GM18868 (cell line): Measurements from ENCODE around the gene SLC22A7.

Experiments
- ATAC-seq: cut with Tn5 transposase; IDR thresholded peaks from one replicate; pipeline ENCODE4 v1.9.1; 2021; ENCODE audit warnings: mild to moderate bottlenecking, moderate library complexity; ENCODE audit not compliant: unreplicated experiment

The SLC22A7 gene

DNA sequence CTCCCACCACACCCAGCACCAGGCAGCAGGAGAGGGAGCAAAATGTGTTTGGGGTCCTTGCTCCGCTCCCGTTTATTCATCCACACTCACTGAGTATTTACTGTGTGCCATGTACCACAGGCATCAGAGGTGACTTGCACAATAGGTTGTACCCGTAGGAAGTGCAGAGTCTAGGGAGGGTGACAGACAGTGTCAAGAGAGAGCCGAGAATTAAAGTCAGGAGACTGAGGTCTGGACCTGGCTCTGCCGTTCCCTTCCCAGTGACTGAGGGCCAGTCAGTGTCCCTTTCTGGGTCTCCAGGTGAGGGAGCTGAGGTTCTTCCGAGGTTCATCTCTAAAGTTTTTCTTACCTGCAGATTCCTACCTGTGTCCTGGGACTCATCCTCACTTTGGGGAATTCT is 32.5 kb upstream of the SLC22A7 start:
- ATAC-seq, result no peak

DNA sequence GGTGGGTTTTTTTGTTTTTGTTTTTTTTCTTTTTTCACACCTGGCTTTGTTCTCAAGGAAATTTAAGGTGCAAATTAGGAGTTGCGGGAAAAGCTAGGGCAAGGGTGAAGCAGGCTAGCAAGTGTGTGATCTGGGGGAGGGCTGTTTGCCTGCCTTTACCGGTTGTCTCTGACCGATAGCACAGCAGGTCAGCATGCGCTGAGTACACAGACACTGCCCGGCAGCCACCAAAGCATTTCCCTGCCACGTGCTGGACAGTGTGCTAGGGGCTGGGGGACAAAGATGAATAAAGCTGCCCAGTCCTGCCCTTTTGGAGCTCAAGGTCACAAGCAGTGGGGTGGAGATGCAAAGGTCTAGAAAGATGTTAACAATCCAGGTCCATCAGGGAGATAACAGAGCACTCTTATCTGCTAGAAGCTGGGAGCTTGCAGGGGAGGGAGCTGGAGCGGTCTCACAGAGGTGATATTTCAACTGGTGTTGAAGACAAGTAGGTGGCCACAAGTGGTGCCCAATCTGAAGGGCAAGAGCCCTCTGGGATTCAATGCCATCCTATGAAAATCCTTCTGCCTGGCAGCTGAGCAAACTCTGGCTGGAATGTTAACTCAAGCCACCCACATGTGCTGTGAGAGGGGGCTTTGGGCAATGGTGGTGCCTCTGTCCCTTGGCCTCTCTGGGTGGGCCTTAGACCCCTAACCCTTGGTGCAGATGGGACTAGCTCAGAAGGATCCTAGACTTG is 30.3 kb upstream of the SLC22A7 start:
- no peak for ATAC-seq

DNA sequence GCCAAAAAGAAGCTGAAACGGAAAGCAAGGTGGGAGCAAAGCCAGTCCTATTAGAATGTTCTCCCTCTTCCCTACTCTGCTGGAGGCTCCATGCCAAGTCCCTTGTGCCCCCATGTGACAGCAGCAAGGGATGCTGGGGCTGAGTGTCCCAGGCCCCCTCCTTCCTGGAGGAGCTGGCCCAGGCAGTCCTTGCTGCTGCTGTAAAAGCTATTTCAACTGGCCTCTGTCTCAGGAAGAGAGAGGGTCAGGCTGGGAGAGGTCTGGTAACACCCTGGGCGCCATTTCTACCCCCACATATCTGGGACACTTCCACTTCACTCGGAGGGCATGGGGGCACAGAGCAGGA is 29.7 kb upstream of the SLC22A7 start:
- ATAC-seq, result no peak

GRCh38 chr6:43268782-43269272 is 29.2 kb upstream of the SLC22A7 start:
- no peak for ATAC-seq

GRCh38 chr6:43269273-43270007 is 28.6 kb upstream of the SLC22A7 start:
- no peak for ATAC-seq

DNA sequence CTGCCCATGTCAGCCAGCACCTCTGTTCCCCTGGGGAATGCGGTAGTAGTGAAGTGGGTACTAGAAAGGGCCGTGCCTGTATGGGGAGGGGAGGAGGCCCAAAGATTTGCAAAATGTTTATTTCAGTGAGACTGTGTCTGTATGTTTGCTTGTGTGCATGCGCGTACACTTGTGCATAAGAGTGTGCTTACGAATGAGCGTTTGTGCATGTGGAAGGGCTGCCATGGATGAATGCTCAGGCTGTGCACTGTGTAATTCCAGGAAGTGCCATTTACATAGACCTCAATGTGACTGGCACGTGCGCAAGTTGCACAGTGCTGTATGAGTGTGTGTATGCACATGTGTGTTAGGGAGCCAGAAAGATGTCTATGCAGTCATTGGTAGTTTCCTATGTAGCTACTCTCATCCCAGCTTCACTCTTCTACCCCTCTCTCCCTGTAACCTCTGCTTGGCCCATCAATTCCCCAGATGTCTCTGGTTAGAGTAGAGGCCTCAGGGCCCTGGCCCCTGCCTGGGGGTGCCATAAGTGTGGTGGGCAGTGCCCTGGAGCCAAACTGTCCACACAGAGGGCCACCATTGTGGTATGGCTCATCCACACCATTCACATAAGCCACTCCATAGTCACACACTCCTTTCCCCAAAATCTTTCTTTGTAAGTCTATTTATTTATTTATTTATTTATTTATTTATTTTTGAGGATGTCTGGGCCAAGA is 26.8 kb upstream of the SLC22A7 start:
- no peak for ATAC-seq

GRCh38 chr6:43271944-43272343 is 26.1 kb upstream of the SLC22A7 start:
- no peak for ATAC-seq

DNA sequence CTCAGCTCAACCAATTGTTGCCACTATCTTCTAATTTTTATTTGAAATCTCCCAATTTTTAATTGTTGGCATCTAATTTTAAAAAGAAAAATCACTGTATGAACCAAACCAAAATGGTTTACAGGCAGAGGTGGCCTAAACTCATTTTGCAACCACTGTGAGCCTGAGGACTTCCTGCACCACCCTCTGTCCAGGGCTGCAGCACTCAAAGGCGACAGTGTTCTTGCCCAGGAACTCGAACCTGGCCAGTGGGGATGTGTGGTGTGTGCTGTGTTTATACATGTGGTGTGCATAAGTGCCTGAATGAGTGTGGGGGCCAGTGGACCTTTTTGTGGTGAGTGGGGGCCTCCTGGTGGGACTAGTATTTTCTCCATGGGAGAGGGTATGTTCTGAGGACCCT is 24.4 kb upstream of the SLC22A7 start:
- ATAC-seq, result no peak

DNA sequence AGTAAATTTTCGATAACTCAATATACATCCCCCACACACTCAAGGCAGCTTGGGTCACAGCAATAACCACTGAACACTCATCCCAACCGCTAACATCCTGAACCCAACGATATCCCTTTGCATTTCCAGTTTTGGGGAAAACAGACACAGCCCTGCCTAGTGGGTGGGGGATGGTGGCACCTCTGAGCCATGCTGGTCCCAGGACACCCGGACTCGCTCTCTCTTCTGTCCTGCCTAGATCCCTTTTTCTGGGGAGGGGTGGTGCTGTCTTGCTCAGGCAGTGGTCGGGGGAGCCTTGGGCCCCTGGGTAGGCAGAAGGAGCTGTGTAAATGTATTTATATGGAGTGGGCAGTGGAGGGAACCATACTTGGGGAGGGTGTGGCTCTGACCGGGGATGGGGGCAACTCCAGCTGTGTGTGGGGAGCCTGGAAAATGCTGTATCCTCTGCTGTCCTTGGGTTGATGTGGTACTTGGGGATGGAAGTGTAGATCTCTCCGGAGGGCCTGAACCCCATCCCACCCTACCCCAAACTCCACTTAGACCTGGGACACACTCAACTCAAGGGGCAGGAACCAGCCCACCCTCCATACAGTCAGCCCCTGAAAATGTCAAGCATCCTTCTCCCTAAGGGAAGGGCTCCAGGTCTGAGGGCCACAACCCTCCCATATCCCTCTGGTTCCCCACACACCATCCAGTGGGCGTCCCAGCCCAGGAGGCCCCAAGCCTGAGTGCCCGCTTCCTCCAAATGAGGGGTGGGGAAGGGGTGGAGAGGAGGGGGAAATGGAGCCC is 23.7 kb upstream of the SLC22A7 start:
- ATAC-seq, result no peak

DNA sequence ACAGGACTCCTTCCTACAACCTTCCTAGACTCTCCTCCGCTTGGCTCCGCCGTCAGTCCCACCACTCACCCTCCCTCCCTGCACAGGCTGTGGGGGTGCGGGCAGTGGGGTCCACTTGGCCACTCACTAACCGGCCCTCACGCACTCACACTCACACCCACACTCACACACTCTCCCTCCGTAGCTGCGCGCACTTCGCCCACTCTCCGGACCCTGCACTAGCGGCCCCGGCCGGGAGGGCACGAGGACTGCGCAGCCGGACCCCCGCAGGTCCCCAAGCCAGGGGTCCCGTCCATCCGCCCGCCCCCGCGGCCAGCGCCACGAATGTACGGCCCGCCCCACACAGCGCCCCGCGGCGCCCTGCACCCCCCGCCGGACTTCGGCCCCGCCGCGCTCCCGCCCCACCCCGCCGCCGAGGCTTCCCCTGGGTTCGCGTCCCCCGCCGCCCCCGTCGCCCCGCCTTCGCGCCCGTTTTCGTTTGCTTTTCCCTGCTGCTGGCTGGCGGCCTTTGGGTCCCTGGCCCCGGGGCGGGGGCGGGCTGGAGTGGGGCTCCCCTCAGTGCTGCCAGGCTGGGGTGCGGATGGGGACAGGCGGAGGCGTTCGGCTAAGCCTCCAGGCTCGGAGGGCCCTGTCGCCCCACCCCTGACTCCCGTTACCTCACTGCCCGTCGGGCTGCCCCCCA is 23.0 kb upstream of the SLC22A7 start:
- no peak for ATAC-seq

GRCh38 chr6:43275801-43276576 is 22.1 kb upstream of the SLC22A7 start:
- ATAC-seq, result no peak

DNA sequence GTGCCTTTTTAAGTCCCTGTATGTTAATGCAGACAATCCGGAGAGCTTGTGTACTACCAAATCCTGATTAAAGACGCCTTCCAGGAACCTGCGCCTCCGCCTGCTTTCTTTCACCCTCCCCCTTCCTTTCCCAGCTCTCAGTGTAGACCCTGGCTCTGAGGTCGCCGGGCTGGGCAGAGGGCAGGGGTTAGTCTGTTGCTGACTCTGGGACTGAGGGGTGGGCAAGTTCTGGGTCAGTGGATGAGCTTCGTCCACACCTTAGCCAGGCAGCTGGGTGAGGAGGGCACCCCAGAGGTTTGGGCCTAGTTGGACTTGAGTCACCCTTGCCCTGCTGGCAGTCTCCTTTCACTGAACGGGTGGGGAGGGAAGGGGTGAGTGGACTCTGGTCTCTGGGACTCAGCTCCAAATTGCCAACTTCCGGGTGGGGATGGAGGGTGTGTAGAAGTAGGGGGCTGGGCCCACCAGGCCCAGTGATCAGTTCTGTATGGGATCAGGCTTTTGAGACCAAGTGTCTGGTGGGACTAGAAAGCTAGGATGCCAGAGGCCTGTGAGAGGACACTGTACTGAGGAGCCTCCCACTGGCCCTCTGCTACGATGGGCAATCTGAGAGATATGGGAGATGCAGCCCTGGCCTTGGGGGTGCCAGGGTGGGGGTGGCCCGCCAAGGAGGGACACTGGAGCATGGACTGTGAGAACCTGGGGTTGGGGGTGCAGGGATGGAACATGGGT is 21.3 kb upstream of the SLC22A7 start:
- ATAC-seq, result no peak

GRCh38 chr6:43277306-43277642 is 20.8 kb upstream of the SLC22A7 start:
- ATAC-seq, result no peak

DNA sequence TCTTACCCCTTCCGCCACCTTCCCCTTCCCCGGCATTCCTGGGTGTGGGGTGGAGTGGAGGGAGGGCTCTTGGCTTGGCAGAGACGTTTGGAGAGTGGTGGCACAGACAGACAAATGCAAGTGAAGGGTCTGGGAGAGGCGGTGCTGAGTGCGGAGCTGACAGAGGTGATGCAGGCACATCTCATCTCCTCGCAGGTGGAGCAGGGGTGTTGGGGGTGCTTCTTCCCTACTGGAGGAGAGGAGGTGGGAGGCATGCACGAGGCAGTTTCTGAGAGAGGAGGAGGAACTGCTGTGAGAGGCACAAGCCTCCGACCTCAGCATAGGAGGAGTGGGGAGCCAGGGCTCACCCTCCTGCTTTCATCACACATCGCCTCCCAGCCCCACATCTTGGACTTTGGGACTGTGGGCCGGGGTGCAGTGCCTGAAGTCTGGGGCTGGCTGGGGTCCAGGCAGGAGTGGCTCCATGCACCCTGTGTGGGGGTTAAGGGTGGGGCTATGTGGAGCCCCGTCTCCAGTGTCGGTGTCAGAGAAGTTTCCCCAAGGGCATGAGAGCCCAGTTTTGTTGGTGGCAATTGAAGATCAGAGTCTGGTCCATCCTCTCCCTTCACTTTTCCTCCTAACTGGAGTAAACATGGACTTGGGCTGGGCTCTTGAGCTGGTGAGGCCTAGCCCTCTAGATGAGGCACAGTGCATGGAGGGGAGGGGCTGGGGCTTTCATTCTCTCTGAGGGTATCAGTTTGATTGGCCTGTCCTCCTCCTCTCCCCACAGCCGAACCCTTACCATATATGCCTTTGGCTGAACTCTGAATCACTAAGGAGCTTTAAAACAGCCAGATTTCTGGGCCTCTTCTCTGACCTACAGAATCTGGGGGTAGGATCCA is 20.2 kb upstream of the SLC22A7 start:
- ATAC-seq, result no peak

- no peak for ATAC-seq
Measured at GRCh38 chr6:43278524-43279078, 19.5 kb upstream of the SLC22A7 start.

- ATAC-seq, result no peak
Measured at GRCh38 chr6:43280234-43280633, 17.8 kb upstream of the SLC22A7 start.

DNA sequence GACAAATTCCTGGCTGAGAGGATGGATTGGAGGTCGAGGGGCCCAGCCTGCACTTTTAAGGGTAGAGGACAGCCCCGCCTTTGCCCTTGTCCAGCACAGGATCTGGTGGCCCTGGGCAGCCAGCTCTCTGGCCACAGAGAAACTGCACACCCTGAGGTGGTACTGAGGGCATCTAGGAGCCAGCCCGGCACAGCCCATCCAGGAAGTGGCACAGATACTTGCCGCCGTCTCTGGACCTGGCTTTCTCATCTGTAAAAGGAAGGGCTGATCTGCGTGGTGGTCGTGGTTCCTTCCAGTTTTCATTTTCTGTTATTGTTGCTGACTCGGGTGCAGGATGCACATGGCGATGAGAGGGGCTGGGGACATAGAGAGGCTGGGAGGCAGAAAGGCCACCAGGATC is 16.0 kb upstream of the SLC22A7 start:
- no peak for ATAC-seq
